IMR-90 (cell line): ENCODE data around the gene GRK5.

Source experiments
- BHLHE40 ChIP-seq: fragments of 150-350 bp; IDR thresholded peaks from 2 replicates; pipeline ENCODE4 v1.6.1; 2016; ENCODE audit warnings: mild to moderate bottlenecking, low read depth, low read length
- MAZ ChIP-seq: IDR thresholded peaks from 2 replicates; pipeline ENCODE4 v1.6.1; 2012; ENCODE audit warnings: low read depth, mild to moderate bottlenecking, low read length, improper control_type of control experiment, moderate library complexity, borderline replicate concordance
- POLR2A ChIP-seq: IDR thresholded peaks from 2 replicates; pipeline ENCODE4 v1.6.1; 2012; ENCODE audit warnings: mild to moderate bottlenecking, low read depth, low read length
- RAD21 ChIP-seq: IDR thresholded peaks from 2 replicates; pipeline ENCODE4 v1.6.1; 2012; ENCODE audit warnings: low read length, improper control_type of control experiment
- RFX5 ChIP-seq: IDR thresholded peaks from 2 replicates; pipeline ENCODE4 v1.8.0; 2012; ENCODE audit warnings: low read depth, mild to moderate bottlenecking, low read length, moderate library complexity
- SMC3 ChIP-seq: fragments of 150-350 bp; IDR thresholded peaks from 2 replicates; pipeline ENCODE4 v1.6.1; 2016; ENCODE audit warnings: low read depth, mild to moderate bottlenecking, antibody characterized with exemption, low read length, moderate library complexity
- TF ChIP-seq, protein P1 (sequence below): conservative IDR thresholded peaks from 2 replicates; pipeline ENCODE4 v1.5.1; 2012; ENCODE audit warnings: mild to moderate bottlenecking, low read depth, low read length, improper control_type of control experiment
- TF ChIP-seq, protein P2 (sequence below): fragments of 150-350 bp; IDR thresholded peaks from 2 replicates; pipeline ENCODE4 v1.6.1; 2016; ENCODE audit warnings: low read depth, mild to moderate bottlenecking, low read length, moderate library complexity, borderline replicate concordance

DNA sequence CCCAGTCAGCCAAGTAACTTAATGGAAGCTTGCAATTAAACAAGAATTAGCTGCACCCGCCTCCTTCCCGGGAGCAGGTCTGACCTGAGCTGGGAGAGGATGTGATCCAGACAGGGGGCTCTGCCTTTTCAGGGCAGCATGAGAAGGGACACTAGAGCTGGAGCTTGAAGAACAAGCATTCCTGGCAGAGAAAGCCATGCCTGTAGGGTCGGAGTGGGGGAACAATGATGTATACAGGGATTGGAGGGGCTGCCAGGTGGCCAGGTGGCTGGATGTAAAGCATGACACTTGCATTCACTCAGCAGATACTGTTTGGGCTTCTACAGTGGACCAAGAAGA is 112.5 kb downstream of the GRK5 start:
- TF ChIP-seq SMC3 = no peak
- TF ChIP-seq, protein P1, sequence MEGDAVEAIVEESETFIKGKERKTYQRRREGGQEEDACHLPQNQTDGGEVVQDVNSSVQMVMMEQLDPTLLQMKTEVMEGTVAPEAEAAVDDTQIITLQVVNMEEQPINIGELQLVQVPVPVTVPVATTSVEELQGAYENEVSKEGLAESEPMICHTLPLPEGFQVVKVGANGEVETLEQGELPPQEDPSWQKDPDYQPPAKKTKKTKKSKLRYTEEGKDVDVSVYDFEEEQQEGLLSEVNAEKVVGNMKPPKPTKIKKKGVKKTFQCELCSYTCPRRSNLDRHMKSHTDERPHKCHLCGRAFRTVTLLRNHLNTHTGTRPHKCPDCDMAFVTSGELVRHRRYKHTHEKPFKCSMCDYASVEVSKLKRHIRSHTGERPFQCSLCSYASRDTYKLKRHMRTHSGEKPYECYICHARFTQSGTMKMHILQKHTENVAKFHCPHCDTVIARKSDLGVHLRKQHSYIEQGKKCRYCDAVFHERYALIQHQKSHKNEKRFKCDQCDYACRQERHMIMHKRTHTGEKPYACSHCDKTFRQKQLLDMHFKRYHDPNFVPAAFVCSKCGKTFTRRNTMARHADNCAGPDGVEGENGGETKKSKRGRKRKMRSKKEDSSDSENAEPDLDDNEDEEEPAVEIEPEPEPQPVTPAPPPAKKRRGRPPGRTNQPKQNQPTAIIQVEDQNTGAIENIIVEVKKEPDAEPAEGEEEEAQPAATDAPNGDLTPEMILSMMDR = no peak
- no peak for TF ChIP-seq POLR2A
- TF ChIP-seq BHLHE40 = no peak
- TF ChIP-seq, protein P2, sequence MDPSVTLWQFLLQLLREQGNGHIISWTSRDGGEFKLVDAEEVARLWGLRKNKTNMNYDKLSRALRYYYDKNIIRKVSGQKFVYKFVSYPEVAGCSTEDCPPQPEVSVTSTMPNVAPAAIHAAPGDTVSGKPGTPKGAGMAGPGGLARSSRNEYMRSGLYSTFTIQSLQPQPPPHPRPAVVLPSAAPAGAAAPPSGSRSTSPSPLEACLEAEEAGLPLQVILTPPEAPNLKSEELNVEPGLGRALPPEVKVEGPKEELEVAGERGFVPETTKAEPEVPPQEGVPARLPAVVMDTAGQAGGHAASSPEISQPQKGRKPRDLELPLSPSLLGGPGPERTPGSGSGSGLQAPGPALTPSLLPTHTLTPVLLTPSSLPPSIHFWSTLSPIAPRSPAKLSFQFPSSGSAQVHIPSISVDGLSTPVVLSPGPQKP = no peak
- no peak for TF ChIP-seq RFX5
- no peak for TF ChIP-seq MAZ
- TF ChIP-seq RAD21 = no peak
